ENCODE results near the gene SLC39A11. TPM values are rescaled to one million over a fixed set of nuclear protein-coding genes. Genes with fewer than 3 reads are reported as not detected.

The SLC39A11 gene
- total RNA-seq, 1 experiment from 2014 or later, result 46.4 TPM

DNA sequence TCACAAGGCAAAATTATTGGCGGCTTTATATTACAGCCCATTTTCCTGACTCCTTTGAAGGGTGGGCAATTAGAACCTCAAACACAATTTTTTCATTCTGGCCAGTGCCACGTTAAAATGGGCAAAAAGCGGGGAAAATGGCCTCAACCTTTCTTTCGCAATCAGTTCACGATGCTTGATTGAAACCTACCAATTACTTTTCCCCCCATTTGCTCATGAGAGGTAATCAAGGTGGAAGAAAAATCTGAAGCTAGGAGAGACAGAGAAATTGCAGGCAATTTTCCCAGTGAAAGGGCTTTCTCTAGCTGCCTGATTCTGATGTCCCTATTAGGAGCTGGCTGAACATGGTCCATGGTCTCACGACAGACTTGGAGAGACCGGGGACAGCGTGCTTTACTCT, 215.1 kb downstream of the SLC39A11 start:
- Histone ChIP-seq H3K4me1 (ENCODE audit: control insufficient read depth in 1 of 2, insufficient read depth in 2 of 2, low read length in 2 of 2) (no peaks in the 10 kb centered on the region), H3K9me2 (ENCODE audit: insufficient read depth) (no peaks in the 10 kb centered on the region), H3K4me3 (replicated peaks in 1 of 2; ENCODE audit: low read depth in 1 of 2, low read length in 2 of 2) (no peak overlapping the region), H3K79me2 (ENCODE audit: insufficient read depth, low read length) (no peaks in the 10 kb centered on the region), H3K9ac (ENCODE audit: low read length) (no peak overlapping the region), H3K27ac (ENCODE audit: low read depth, low read length) (no peak overlapping the region), H3K4me2 (ENCODE audit: low read length) (no peak overlapping the region), H3K9me3 (ENCODE audit: control insufficient read depth in 1 of 2, insufficient read depth in 1 of 2, low read depth in 1 of 2, low read length in 2 of 2) (peaks cover 8 to 33% of the 10 kb centered on the region in 2 experiments; a peak in 3 of 4 replicates), H3K36me3 (ENCODE audit: control insufficient read depth in 1 of 2, insufficient read depth in 2 of 2, low read length in 2 of 2) (0 out of 4 replicates have a peak, but pooled peaks cover 0 to 6% of the 10 kb centered on the region in 2 experiments), H3K27me3 (ENCODE audit: insufficient read depth, low read length) (no peaks in the 10 kb centered on the region), H2AFZ (ENCODE audit: low read depth, low read length, poor library complexity, severe bottlenecking) (no peak overlapping the region), H4K20me1 (ENCODE audit: insufficient read depth) (no peaks in the 10 kb centered on the region)
- ChIA-PET POLR2A (interaction anchor here (0.6 kb wide), 1 partner anchor 86 kb away, joined by 3 read pairs; no protein-coding TSS in a partner anchor), CTCF (no interaction called here), RAD21 (ENCODE audit: low non-redundant PET in 1 of 2, low total read pairs in 2 of 2, uncharacterized antibody in 2 of 2, unreplicated experiment in 2 of 2) (no interaction called here)
- intact Hi-C loops (cut with micrococcal nuclease), result no loop called here
- TF ChIP-seq, protein P1, sequence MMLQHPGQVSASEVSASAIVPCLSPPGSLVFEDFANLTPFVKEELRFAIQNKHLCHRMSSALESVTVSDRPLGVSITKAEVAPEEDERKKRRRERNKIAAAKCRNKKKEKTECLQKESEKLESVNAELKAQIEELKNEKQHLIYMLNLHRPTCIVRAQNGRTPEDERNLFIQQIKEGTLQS (IDR thresholded peaks at IDR 0.05), result no peak
- no peak for TF ChIP-seq JUND (IDR thresholded peaks at IDR 0.05)
- no peak for TF ChIP-seq SRF (IDR thresholded peaks at IDR 0.05; ENCODE audit: low read depth)
- TF ChIP-seq, protein P2, sequence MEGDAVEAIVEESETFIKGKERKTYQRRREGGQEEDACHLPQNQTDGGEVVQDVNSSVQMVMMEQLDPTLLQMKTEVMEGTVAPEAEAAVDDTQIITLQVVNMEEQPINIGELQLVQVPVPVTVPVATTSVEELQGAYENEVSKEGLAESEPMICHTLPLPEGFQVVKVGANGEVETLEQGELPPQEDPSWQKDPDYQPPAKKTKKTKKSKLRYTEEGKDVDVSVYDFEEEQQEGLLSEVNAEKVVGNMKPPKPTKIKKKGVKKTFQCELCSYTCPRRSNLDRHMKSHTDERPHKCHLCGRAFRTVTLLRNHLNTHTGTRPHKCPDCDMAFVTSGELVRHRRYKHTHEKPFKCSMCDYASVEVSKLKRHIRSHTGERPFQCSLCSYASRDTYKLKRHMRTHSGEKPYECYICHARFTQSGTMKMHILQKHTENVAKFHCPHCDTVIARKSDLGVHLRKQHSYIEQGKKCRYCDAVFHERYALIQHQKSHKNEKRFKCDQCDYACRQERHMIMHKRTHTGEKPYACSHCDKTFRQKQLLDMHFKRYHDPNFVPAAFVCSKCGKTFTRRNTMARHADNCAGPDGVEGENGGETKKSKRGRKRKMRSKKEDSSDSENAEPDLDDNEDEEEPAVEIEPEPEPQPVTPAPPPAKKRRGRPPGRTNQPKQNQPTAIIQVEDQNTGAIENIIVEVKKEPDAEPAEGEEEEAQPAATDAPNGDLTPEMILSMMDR (IDR thresholded peaks at IDR 0.05 in 2 of 3, conservative IDR thresholded peaks at IDR 0.05 in 1 of 3; ENCODE audit: borderline replicate concordance in 1 of 3, insufficient read depth in 1 of 3, low read depth in 2 of 3, low read length in 2 of 3), result no peak
- no peak for TF ChIP-seq FOSL1 (IDR thresholded peaks at IDR 0.05; ENCODE audit: low read depth)
- TF ChIP-seq SIN3A (IDR thresholded peaks at IDR 0.05; ENCODE audit: low read depth), result no peak
- TF ChIP-seq, protein P3, sequence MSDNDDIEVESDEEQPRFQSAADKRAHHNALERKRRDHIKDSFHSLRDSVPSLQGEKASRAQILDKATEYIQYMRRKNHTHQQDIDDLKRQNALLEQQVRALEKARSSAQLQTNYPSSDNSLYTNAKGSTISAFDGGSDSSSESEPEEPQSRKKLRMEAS (IDR thresholded peaks at IDR 0.05), result no peak
- TF ChIP-seq, protein P4, sequence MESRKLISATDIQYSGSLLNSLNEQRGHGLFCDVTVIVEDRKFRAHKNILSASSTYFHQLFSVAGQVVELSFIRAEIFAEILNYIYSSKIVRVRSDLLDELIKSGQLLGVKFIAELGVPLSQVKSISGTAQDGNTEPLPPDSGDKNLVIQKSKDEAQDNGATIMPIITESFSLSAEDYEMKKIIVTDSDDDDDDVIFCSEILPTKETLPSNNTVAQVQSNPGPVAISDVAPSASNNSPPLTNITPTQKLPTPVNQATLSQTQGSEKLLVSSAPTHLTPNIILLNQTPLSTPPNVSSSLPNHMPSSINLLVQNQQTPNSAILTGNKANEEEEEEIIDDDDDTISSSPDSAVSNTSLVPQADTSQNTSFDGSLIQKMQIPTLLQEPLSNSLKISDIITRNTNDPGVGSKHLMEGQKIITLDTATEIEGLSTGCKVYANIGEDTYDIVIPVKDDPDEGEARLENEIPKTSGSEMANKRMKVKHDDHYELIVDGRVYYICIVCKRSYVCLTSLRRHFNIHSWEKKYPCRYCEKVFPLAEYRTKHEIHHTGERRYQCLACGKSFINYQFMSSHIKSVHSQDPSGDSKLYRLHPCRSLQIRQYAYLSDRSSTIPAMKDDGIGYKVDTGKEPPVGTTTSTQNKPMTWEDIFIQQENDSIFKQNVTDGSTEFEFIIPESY (IDR thresholded peaks at IDR 0.05; ENCODE audit: extremely low read depth, insufficient replicate concordance, low read length), result no peak
- no peak for TF ChIP-seq YY1 (IDR thresholded peaks at IDR 0.05; ENCODE audit: extremely low read depth, insufficient replicate concordance, low read depth, low read length)
- no peak for TF ChIP-seq CBX3 (IDR thresholded peaks at IDR 0.05; ENCODE audit: low read depth)
- no peak for TF ChIP-seq ZFX (IDR thresholded peaks at IDR 0.05)
- no peak for TF ChIP-seq EZH2phosphoT487 (IDR thresholded peaks at IDR 0.05; ENCODE audit: borderline replicate concordance)
- no peak for TF ChIP-seq CEBPB (IDR thresholded peaks at IDR 0.05; ENCODE audit: low read depth)
- TF ChIP-seq POLR2AphosphoS5 (IDR thresholded peaks at IDR 0.05; ENCODE audit: low read depth, low read length), result no peak
- no peak for TF ChIP-seq ZNF274 (IDR thresholded peaks at IDR 0.05; ENCODE audit: low read depth, low read length)
- ATAC-seq (no peak), DNase-seq (ENCODE audit: low read depth, low spot score) (no peak)
- no TSS peak for BruUV-seq (replicated peaks)
